Endothelial cell (in vitro differentiated cells): ENCODE results near the gene RRBP1. TPM values are rescaled to one million over a fixed set of nuclear protein-coding genes. Genes with fewer than 3 reads are reported as not detected.

Experiments used
- DNase-seq: peaks from one replicate; pipeline ENCODE4 v3.0.0; 2021; ENCODE audit warnings: low spot score
- H3K27ac Mint-ChIP-seq: one replicate; pipeline ENCODE4 v1.8.0; 2021; ENCODE audit warnings: mixed read lengths, inconsistent platforms; ENCODE audit not compliant: unreplicated experiment
- H3K27me3 Mint-ChIP-seq: one replicate; pipeline ENCODE4 v1.8.0; 2021; ENCODE audit warnings: mild to moderate bottlenecking, moderate library complexity, mixed read lengths, inconsistent platforms; ENCODE audit not compliant: unreplicated experiment
- H3K36me3 Mint-ChIP-seq: one replicate; pipeline ENCODE4 v1.8.0; 2021; ENCODE audit warnings: mild to moderate bottlenecking, low read depth, mixed read lengths, inconsistent platforms; ENCODE audit not compliant: unreplicated experiment
- H3K4me1 Mint-ChIP-seq: one replicate; pipeline ENCODE4 v1.8.0; 2021; ENCODE audit warnings: mild to moderate bottlenecking, mixed read lengths, inconsistent platforms; ENCODE audit not compliant: unreplicated experiment
- H3K4me3 Mint-ChIP-seq: one replicate; pipeline ENCODE4 v1.8.0; 2021; ENCODE audit warnings: mild to moderate bottlenecking, mixed read lengths, inconsistent platforms; ENCODE audit not compliant: unreplicated experiment
- H3K9me3 Mint-ChIP-seq: one replicate; pipeline ENCODE4 v1.8.0; 2021; ENCODE audit warnings: mixed read lengths, inconsistent platforms; ENCODE audit not compliant: unreplicated experiment
- CTCF ChIP-seq: fragments of 200-600 bp; sonication (generic); IDR thresholded peaks from one replicate; pipeline ENCODE4 v1.5.0; 2021; ENCODE audit warnings: antibody characterized with exemption; ENCODE audit not compliant: unreplicated experiment
- total RNA-seq: library from RNA; stranded (reverse); fragmentation: NEBNext Ultra II Directional; extraction: Animal tissue kit (Norgen Biotek cat#: 25700); gene quantifications from one replicate; pipeline ENCODE4 v1.2.1, GENCODE V29; 2021; ENCODE audit not compliant: unreplicated experiment

The RRBP1 gene
- total RNA-seq, 1 donor from 2014 or later = 179 TPM

DNA sequence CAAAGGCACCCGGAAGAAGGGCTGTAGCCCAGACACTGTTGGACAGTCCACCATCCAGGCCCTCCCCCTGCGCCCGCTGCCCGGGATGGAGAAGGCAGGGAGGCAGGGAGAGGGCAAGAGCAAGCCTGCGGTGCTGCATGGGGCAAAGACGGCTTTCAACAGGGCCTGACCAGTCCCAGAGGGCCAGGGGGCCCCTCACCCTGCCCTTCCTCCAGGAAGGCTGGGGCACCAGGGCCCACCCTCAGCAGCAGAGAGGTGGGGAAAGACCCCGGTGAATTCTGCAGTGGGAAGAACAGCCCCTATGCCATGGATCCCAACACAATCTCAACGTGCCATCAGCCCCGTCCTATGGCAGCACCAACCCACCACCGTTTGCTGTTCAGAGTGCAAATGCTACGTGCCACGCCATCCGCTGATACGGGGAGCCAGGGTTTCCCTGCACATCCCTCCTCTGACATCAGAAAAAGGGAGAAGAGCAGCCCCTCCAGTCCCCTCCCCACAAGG lies 41.1 kb downstream of the RRBP1 start:
- Mint-ChIP-seq H3K4me1 (peaks cover 3% of the 10 kb centered on the region), H3K36me3 (peaks cover 15% of the 10 kb centered on the region), H3K9me3 (no peaks in the 10 kb centered on the region), H3K27ac (no peak overlapping the region), H3K4me3 (no peak overlapping the region), H3K27me3 (peaks cover 9% of the 10 kb centered on the region)
- TF ChIP-seq CTCF = no peak
- DNase-seq = no peak

- DNase-seq = no peak
- peaks cover 19% of the 10 kb centered on the region for H3K36me3 Mint-ChIP-seq
- TF ChIP-seq CTCF = no peak
- H3K27ac Mint-ChIP-seq = no peak overlapping the region
- peaks cover 11% of the 10 kb centered on the region for H3K27me3 Mint-ChIP-seq
- H3K9me3 Mint-ChIP-seq = no peaks in the 10 kb centered on the region
- no peak overlapping the region for H3K4me3 Mint-ChIP-seq
- peaks cover 3% of the 10 kb centered on the region for H3K4me1 Mint-ChIP-seq
Observed at GRCh38 chr20:17640146-17640874, 41.7 kb downstream of the RRBP1 start.

DNA sequence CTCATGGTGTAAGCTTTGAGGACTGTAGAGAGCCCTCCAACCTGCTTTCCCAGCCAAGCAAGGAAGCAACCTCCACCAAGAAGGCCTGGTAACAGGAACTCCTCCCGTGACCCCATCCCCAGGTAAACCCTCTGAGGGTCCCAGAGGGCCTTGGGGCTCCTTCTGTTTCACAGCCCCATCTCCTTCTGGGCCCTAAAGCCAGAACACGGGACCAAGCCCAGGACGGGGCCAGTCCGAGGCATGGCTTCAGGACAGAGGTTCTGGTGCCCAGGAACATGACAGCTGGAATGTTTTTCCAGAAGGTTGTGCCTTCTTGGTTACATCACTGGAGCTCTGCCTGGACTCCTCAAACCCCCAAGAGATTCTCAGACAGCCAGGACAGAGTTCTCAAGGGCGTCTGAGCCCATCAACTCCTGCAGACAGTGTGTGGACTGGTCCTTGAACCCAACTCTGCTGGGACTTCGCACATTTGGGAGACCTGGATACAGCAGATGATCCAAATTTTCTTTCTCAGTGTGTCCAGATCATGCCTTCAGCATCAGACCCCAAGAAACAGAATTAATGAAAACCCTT lies 43.1 kb downstream of the RRBP1 start:
- H3K36me3 Mint-ChIP-seq = peaks cover 10% of the 10 kb centered on the region
- H3K27ac Mint-ChIP-seq = no peak overlapping the region
- H3K4me3 Mint-ChIP-seq = no peak overlapping the region
- H3K9me3 Mint-ChIP-seq = no peaks in the 10 kb centered on the region
- no peaks in the 10 kb centered on the region for H3K4me1 Mint-ChIP-seq
- no peak for DNase-seq
- no peak for TF ChIP-seq CTCF
- H3K27me3 Mint-ChIP-seq = peaks cover 9% of the 10 kb centered on the region

GRCh38 chr20:17637985-17638640 lies 43.9 kb downstream of the RRBP1 start:
- no peak overlapping the region for H3K4me3 Mint-ChIP-seq
- H3K27ac Mint-ChIP-seq = no peak overlapping the region
- TF ChIP-seq CTCF = no peak
- H3K27me3 Mint-ChIP-seq = peaks cover 9% of the 10 kb centered on the region
- H3K36me3 Mint-ChIP-seq = peaks cover 15% of the 10 kb centered on the region
- H3K4me1 Mint-ChIP-seq = no peaks in the 10 kb centered on the region
- H3K9me3 Mint-ChIP-seq = no peaks in the 10 kb centered on the region
- DNase-seq = no peak

DNA sequence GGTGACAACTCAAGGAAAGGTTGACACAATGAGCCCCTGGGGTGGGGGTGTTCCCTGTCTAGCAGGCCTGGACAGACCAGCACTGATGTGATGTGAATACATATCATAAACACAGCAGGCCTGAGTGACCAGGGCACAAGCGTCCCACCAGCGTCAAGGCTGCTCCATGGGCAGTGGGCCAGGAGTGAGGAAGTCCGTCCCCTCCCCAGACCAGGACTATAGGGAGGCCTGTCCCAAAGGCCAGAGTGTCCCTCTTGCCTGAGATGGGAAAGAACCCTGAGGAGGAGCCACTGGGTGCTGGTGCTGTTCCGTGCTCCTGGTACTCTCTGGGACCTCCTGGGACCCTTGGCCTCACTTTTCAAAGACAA lies 44.6 kb downstream of the RRBP1 start:
- no peak for TF ChIP-seq CTCF

More for the DNA sequence above, 44.6 kb downstream of the RRBP1 start:
- H3K4me1 Mint-ChIP-seq = no peaks in the 10 kb centered on the region
- no peaks in the 10 kb centered on the region for H3K9me3 Mint-ChIP-seq
- H3K27ac Mint-ChIP-seq = no peak overlapping the region
- peaks cover 9% of the 10 kb centered on the region for H3K27me3 Mint-ChIP-seq
- peaks cover 17% of the 10 kb centered on the region for H3K36me3 Mint-ChIP-seq
- DNase-seq = no peak
- no peak overlapping the region for H3K4me3 Mint-ChIP-seq
